Vagina (tissue), 2 donors: ENCODE results near the gene MARCHF3.

Experiments
- CTCF ChIP-seq, 3 experiments: fragments of 450-650 bp in 2 of 3; fragments of 200-600 bp in 1 of 3; sonication (generic) in 1 of 3; IDR thresholded peaks; one replicate each; pipeline ENCODE4 v1.5.1; 2017 to 2019; ENCODE audit warnings: antibody characterized with exemption in 3 of 3, mild to moderate bottlenecking in 2 of 3, moderate library complexity in 2 of 3
- POLR2A ChIP-seq, 2 donors: fragments of 450-650 bp; IDR thresholded peaks; one replicate each; pipeline ENCODE4 v1.6.1; 2017; ENCODE audit warnings: antibody characterized with exemption in 2 of 2, mild to moderate bottlenecking in 2 of 2, moderate library complexity in 2 of 2

- TF ChIP-seq POLR2A (IDR thresholded peaks at IDR 0.05) (no peak), CTCF (IDR thresholded peaks at IDR 0.05) (no peak)
Observed at GRCh38 chr5:126941403-126941802, 89.0 kb downstream of the MARCHF3 start.
